Common myeloid progenitor, CD34-positive (primary cell): Measurements from ENCODE around the gene ZSCAN23.
"Not testable (repeated sequence)": the region's sequence is repeated elsewhere in the genome, so short reads cannot be mapped to it uniquely, and the experiment has no call there.

Experiments
- CTCF ChIA-PET: fragments of 350-600 bp; sonication (Branson Sonifier 250); formaldehyde crosslinking; loops from one replicate; lab custom pipeline; 2021; ENCODE audit warnings: antibody characterized with exemption; lab: Charles Lee
- POLR2A ChIA-PET: fragments of 350-600 bp; sonication (Branson Sonifier 250); formaldehyde crosslinking; loops from one replicate; lab custom pipeline; 2021; ENCODE audit warnings: antibody characterized with exemption; lab: Charles Lee
- DNase-seq, 3 donors: peaks; one replicate each; pipeline versions ENCODE4 v3.0.0 to v3.0.0-alpha.2; 2013
- H3K27ac ChIP-seq, 2 experiments: 1 replicate in 1 of 2; 2 replicates in 1 of 2; pipeline ENCODE4 v1.7.0; 2013; ENCODE audit warnings: inconsistent platforms in 2 of 2, low read length in 2 of 2, mild to moderate bottlenecking in 2 of 2, low read depth in 1 of 2, moderate library complexity in 1 of 2; ENCODE audit not compliant: severe bottlenecking in 2 of 2, insufficient read depth in 1 of 2, poor library complexity in 1 of 2
- H3K27me3 ChIP-seq, 5 experiments: replicated peaks in 2 of 5; 1 replicate in 3 of 5; 2 replicates in 2 of 5; pipeline versions ENCODE4 v1.6.1 to v1.7.0; 2013; ENCODE audit warnings: low read length in 4 of 5, mild to moderate bottlenecking in 2 of 5, moderate library complexity in 2 of 5, inconsistent platforms in 1 of 5; ENCODE audit not compliant: insufficient read depth in 5 of 5, control insufficient read depth in 4 of 5
- H3K36me3 ChIP-seq, 4 experiments: 1 replicate in 2 of 4; 2 replicates in 2 of 4; pipeline versions ENCODE4 v1.6.1 to v1.7.0; 2013; ENCODE audit warnings: low read length in 3 of 4, control low read depth in 1 of 4, mild to moderate bottlenecking in 1 of 4; ENCODE audit not compliant: control insufficient read depth in 4 of 4, insufficient read depth in 4 of 4
- H3K4me1 ChIP-seq, 4 experiments: 1 replicate in 3 of 4; 2 replicates in 1 of 4; pipeline versions ENCODE4 v1.6.1 to v1.7.1; 2013; ENCODE audit warnings: low read length in 3 of 4, mild to moderate bottlenecking in 3 of 4, control low read depth in 1 of 4, inconsistent platforms in 1 of 4, moderate library complexity in 1 of 4; ENCODE audit not compliant: control insufficient read depth in 4 of 4, insufficient read depth in 4 of 4; ENCODE audit errors: control extremely low read depth in 1 of 4
- H3K4me3 ChIP-seq, 7 experiments: 1 replicate in 4 of 7; 2 replicates in 3 of 7; pipeline versions ENCODE4 v1.5.1 to v1.7.0; 2013; ENCODE audit warnings: mild to moderate bottlenecking in 7 of 7, low read length in 6 of 7, moderate library complexity in 6 of 7, inconsistent platforms in 2 of 7, low read depth in 2 of 7, control low read depth in 1 of 7; ENCODE audit not compliant: insufficient read depth in 4 of 7, control insufficient read depth in 1 of 7; ENCODE audit errors: extremely low read depth in 1 of 7
- H3K9me3 ChIP-seq, 5 experiments: 1 replicate in 4 of 5; 2 replicates in 1 of 5; pipeline versions ENCODE4 v1.6.1 to v1.7.1; 2013; ENCODE audit warnings: low read length in 4 of 5, mild to moderate bottlenecking in 2 of 5, inconsistent platforms in 1 of 5, low read depth in 1 of 5, moderate library complexity in 1 of 5; ENCODE audit not compliant: control insufficient read depth in 4 of 5, insufficient read depth in 2 of 5; ENCODE audit errors: control extremely low read depth in 1 of 5
- WGBS: methylation state at CpG from one replicate; pipeline ENCODE4 v1.1.5; 2013; ENCODE audit not compliant: insufficient coverage; 5-methylcytosine and 5-hydroxymethylcytosine counted together

Gene ZSCAN23

GRCh38 chr6:28468056-28468455 lies 24.8 kb upstream of the ZSCAN23 start:
- H3K4me1 ChIP-seq, result no peaks in the 10 kb centered on the region
- no peaks in the 10 kb centered on the region for H3K36me3 ChIP-seq
- CTCF ChIA-PET, result no interaction called here
- no peak overlapping the region for H3K4me3 ChIP-seq
- WGBS, result 100% methylated on average over 1 of the region's 7 CpGs
- POLR2A ChIA-PET, result no interaction called here
- no peak overlapping the region for H3K27ac ChIP-seq
- DNase-seq, result no peak
- H3K27me3 ChIP-seq, result peaks cover 0 to 52% (median 7%) of the 10 kb centered on the region in 5 experiments
- peaks cover 0 to 6% (median 3%) of the 10 kb centered on the region in 5 experiments for H3K9me3 ChIP-seq

GRCh38 chr6:28462401-28462800 lies 19.1 kb upstream of the ZSCAN23 start:
- H3K4me1 ChIP-seq, result peaks cover 0 to 3% (median 0%) of the 10 kb centered on the region in 4 experiments
- H3K36me3 ChIP-seq, result no peaks in the 10 kb centered on the region
- CTCF ChIA-PET, result no interaction called here
- no peaks in the 10 kb centered on the region for H3K9me3 ChIP-seq
- H3K4me3 ChIP-seq, result no peak overlapping the region
- peak in 2 of 3 donors; percentile 50 to 66 for DNase-seq
- H3K27me3 ChIP-seq, result peaks cover 7 to 79% (median 13%) of the 10 kb centered on the region in 5 experiments
- WGBS, result no CpG with 5 or more reads among the region's 2 CpGs
- no peak overlapping the region for H3K27ac ChIP-seq
- POLR2A ChIA-PET, result no interaction called here

- Histone ChIP-seq H3K4me1 (peaks cover 0 to 3% (median 0%) of the 10 kb centered on the region in 4 experiments), H3K4me3 (no peak overlapping the region), H3K9me3 (peaks cover 0 to 4% (median 0%) of the 10 kb centered on the region in 5 experiments), H3K36me3 (no peaks in the 10 kb centered on the region), H3K27ac (no peak overlapping the region), H3K27me3 (peaks cover 7 to 70% (median 14%) of the 10 kb centered on the region in 5 experiments)
- POLR2A ChIA-PET, result no interaction called here
- no peak for DNase-seq
- CTCF ChIA-PET, result no interaction called here
- WGBS, result no CpG with 5 or more reads among the region's 1 CpG
These were observed 15.3 kb upstream of the ZSCAN23 start for GRCh38 chr6:28458568-28458967.

GRCh38 chr6:28449056-28449455 lies 5.8 kb upstream of the ZSCAN23 start:
- CTCF ChIA-PET, result interaction anchor here (0.7 kb wide), 1 partner anchor 31 kb away, joined by 3 read pairs; no protein-coding TSS in a partner anchor
- Histone ChIP-seq H3K27me3 (peaks cover 13 to 59% (median 16%) of the 10 kb centered on the region in 5 experiments), H3K9me3 (peaks cover 0 to 15% (median 0%) of the 10 kb centered on the region in 5 experiments), H3K36me3 (no peaks in the 10 kb centered on the region), H3K4me3 (no peak overlapping the region), H3K4me1 (peaks cover 0 to 7% (median 6%) of the 10 kb centered on the region in 4 experiments), H3K27ac (no peak overlapping the region)
- no CpG with 5 or more reads among the region's 1 CpG for WGBS
- no peak for DNase-seq
- POLR2A ChIA-PET, result no interaction called here

GRCh38 chr6:28447512-28447906 lies 4.2 kb upstream of the ZSCAN23 start:
- H3K36me3 ChIP-seq, H3K27ac ChIP-seq, DNase-seq, POLR2A ChIA-PET: not testable (repeated sequence)
- peak overlapping the region in 4 of 7 experiments; percentile 50 to 75 (median 66) for H3K4me3 ChIP-seq
- H3K4me1 ChIP-seq, result peaks cover 0 to 14% (median 7%) of the 10 kb centered on the region in 4 experiments
- H3K27me3 ChIP-seq, result peaks cover 12 to 50% (median 16%) of the 10 kb centered on the region in 5 experiments
- H3K9me3 ChIP-seq, result peaks cover 0 to 16% (median 2%) of the 10 kb centered on the region in 5 experiments
- CTCF ChIA-PET, result interaction anchor here (1.2 kb wide), 1 partner anchor 28 kb away, joined by 3 read pairs; no protein-coding TSS in a partner anchor

- Histone ChIP-seq H3K27me3 (peaks cover 12 to 48% (median 13%) of the 10 kb centered on the region in 5 experiments), H3K36me3 (no peaks in the 10 kb centered on the region), H3K9me3 (peaks cover 0 to 16% (median 2%) of the 10 kb centered on the region in 5 experiments), H3K4me1 (peaks cover 0 to 15% (median 8%) of the 10 kb centered on the region in 4 experiments), H3K27ac (no peak overlapping the region), H3K4me3 (peak overlapping the region; percentile 19 to 75 (median 50))
- peak in 2 of 3 donors; percentile 9 to 36 for DNase-seq
- CTCF ChIA-PET, result interaction anchor here (1.2 kb wide), 1 partner anchor 27 kb away, joined by 3 read pairs; no protein-coding TSS in a partner anchor
- POLR2A ChIA-PET, result no interaction called here
- WGBS, result 3% methylated on average over 25 of the region's 36 CpGs
These were observed 3.7 kb upstream of the ZSCAN23 start for GRCh38 chr6:28446818-28447511.

- POLR2A ChIA-PET, H3K27ac ChIP-seq, H3K36me3 ChIP-seq, CTCF ChIA-PET, H3K4me3 ChIP-seq: not testable (repeated sequence)
- Histone ChIP-seq H3K4me1 (peaks cover 0 to 15% (median 8%) of the 10 kb centered on the region in 4 experiments), H3K27me3 (peaks cover 10 to 43% (median 12%) of the 10 kb centered on the region in 5 experiments), H3K9me3 (peaks cover 0 to 16% (median 2%) of the 10 kb centered on the region in 5 experiments)
- 93% methylated on average over 3 of the region's 3 CpGs for WGBS
- DNase-seq, result peak in 2 of 3 donors; percentile 37 to 57
These were observed 1.5 kb upstream of the ZSCAN23 start for GRCh38 chr6:28444759-28445158.
